ENCODE measurements around the gene SEC14L5. TPM values are rescaled to one million over a fixed set of nuclear protein-coding genes. Genes with fewer than 3 reads are reported as not detected.

The SEC14L5 gene
- total RNA-seq, 1 experiment from 2014 or later, result 0.27 TPM

DNA sequence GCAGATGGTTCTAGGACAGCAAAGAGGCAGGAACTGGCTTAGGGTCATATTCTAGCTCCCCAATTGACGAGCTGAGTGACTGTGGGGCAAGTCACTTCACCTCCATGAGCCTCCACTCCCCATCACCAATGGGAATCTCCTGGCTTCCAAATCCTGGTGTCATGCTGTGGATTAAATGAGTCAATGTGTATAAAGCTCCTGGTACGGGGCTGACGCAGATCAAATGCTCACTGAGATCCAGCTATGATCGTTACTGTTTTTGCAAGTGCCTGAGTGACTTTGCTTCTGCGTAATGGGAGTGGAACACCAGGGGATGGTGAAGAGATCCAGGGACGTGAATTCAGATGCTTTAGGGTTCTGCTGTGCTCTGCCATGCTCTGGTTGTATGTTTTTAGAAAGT, 2.4 kb downstream of the SEC14L5 start:
- Histone ChIP-seq H2AFZ (ENCODE audit: low read depth, low read length, poor library complexity, severe bottlenecking) (no peak overlapping the region), H3K4me1 (ENCODE audit: control insufficient read depth in 1 of 2, insufficient read depth in 2 of 2, low read length in 2 of 2) (peaks cover 15 to 24% of the 10 kb centered on the region in 2 experiments; a peak in 3 of 4 replicates), H3K4me2 (ENCODE audit: low read length) (no peak overlapping the region), H4K20me1 (ENCODE audit: insufficient read depth) (no peaks in the 10 kb centered on the region), H3K27me3 (ENCODE audit: insufficient read depth, low read length) (peaks cover 9% of the 10 kb centered on the region; the same call in 1 of the 2 replicates), H3K36me3 (ENCODE audit: control insufficient read depth in 1 of 2, insufficient read depth in 2 of 2, low read length in 2 of 2) (no peaks in the 10 kb centered on the region), H3K27ac (ENCODE audit: low read depth, low read length) (no peak overlapping the region), H3K9ac (ENCODE audit: low read length) (no peak overlapping the region), H3K79me2 (ENCODE audit: insufficient read depth, low read length) (no peaks in the 10 kb centered on the region), H3K9me2 (ENCODE audit: insufficient read depth) (no peaks in the 10 kb centered on the region), H3K9me3 (ENCODE audit: control insufficient read depth in 1 of 2, insufficient read depth in 1 of 2, low read depth in 1 of 2, low read length in 2 of 2) (no peaks in the 10 kb centered on the region), H3K4me3 (replicated peaks in 1 of 2; ENCODE audit: low read depth in 1 of 2, low read length in 2 of 2) (no peak overlapping the region)
- CTCF ChIA-PET, result no interaction called here
- intact Hi-C loops (cut with micrococcal nuclease), result no loop called here
- no peak for TF ChIP-seq SP1 (IDR thresholded peaks at IDR 0.05; ENCODE audit: low read depth)
- TF ChIP-seq, protein P1, sequence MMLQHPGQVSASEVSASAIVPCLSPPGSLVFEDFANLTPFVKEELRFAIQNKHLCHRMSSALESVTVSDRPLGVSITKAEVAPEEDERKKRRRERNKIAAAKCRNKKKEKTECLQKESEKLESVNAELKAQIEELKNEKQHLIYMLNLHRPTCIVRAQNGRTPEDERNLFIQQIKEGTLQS (IDR thresholded peaks at IDR 0.05), result no peak
- no peak for TF ChIP-seq SIN3A (IDR thresholded peaks at IDR 0.05; ENCODE audit: low read depth)
- no peak for TF ChIP-seq EZH2phosphoT487 (IDR thresholded peaks at IDR 0.05; ENCODE audit: borderline replicate concordance)
- TF ChIP-seq POLR2A (IDR thresholded peaks at IDR 0.05; ENCODE audit: borderline replicate concordance, extremely low read depth, insufficient read depth, insufficient read length), result no peak
- no peak for TF ChIP-seq ELF1 (IDR thresholded peaks at IDR 0.05; ENCODE audit: borderline replicate concordance, low read depth)
- TF ChIP-seq, protein P2, sequence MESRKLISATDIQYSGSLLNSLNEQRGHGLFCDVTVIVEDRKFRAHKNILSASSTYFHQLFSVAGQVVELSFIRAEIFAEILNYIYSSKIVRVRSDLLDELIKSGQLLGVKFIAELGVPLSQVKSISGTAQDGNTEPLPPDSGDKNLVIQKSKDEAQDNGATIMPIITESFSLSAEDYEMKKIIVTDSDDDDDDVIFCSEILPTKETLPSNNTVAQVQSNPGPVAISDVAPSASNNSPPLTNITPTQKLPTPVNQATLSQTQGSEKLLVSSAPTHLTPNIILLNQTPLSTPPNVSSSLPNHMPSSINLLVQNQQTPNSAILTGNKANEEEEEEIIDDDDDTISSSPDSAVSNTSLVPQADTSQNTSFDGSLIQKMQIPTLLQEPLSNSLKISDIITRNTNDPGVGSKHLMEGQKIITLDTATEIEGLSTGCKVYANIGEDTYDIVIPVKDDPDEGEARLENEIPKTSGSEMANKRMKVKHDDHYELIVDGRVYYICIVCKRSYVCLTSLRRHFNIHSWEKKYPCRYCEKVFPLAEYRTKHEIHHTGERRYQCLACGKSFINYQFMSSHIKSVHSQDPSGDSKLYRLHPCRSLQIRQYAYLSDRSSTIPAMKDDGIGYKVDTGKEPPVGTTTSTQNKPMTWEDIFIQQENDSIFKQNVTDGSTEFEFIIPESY (IDR thresholded peaks at IDR 0.05; ENCODE audit: extremely low read depth, insufficient replicate concordance, low read length), result no peak
- no peak for TF ChIP-seq ZNF274 (IDR thresholded peaks at IDR 0.05; ENCODE audit: low read depth, low read length)
- TF ChIP-seq EGR1 (IDR thresholded peaks at IDR 0.05; ENCODE audit: low read depth), result no peak
- no peak for DNase-seq (ENCODE audit: low read depth, low spot score)
- ATAC-seq, result no peak
- RAD21 ChIA-PET (ENCODE audit: low non-redundant PET in 1 of 2, low total read pairs in 2 of 2, uncharacterized antibody in 2 of 2, unreplicated experiment in 2 of 2), result no interaction called here
- no TSS peak for BruUV-seq (replicated peaks)
- POLR2A ChIA-PET, result no interaction called here
